ENCODE results near the gene CUTC.
"Not testable (repeated sequence)": the region's sequence is repeated elsewhere in the genome, so short reads cannot be mapped to it uniquely, and the experiment has no call there.

The CUTC gene, protein sequence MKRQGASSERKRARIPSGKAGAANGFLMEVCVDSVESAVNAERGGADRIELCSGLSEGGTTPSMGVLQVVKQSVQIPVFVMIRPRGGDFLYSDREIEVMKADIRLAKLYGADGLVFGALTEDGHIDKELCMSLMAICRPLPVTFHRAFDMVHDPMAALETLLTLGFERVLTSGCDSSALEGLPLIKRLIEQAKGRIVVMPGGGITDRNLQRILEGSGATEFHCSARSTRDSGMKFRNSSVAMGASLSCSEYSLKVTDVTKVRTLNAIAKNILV

DNA sequence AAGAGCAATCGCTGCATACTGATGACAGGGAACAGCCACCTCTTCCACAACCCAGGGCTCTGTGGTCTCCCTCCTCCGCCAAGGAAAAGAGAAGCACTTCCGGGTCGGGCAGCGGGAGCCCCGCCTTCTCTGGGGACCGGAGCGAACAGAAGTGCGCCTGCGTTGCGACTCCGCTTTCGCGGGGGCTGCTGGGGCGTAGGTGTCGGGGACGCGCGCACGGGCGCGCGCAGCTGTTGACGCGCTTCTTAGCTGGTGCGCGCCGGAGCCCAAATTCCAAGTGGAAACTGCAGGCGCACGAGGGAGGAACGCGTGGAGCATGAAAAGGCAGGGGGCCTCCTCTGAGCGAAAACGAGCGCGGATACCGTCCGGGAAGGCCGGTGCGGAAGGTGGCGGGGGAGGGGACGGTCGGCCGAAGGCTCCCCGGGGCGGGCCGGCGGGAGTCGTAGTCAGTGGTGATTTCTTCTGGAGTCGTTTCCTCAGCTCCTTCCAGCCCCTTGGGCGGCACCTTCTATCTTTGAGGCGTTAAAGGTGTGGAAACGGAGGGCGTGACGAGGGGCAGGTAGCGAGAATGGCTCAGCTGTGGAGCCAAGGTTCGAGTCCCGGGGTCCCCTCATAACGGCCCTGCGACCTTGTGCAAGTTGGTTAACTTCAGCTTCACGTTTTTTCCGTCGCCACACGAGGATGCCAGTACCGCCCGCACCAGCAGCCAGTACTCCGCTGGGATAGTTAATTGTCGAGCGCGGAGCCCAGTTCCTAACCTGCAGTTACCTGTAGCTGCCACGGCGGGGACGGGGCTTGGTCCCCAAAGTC, at the start of gene CUTC, which contains the start of gene COX15:
TSS of gene CUTC (plus strand) at position 202 of the 810 bp plus-strand sequence. CDS start at position 317, 115 bp downstream.
TSS of gene COX15 (minus strand) at position 95 of the 810 bp plus-strand sequence. CDS start at position 17, 78 bp downstream.
- peak; percentile 88 for DNase-seq (ENCODE audit: low read depth)

DNA sequence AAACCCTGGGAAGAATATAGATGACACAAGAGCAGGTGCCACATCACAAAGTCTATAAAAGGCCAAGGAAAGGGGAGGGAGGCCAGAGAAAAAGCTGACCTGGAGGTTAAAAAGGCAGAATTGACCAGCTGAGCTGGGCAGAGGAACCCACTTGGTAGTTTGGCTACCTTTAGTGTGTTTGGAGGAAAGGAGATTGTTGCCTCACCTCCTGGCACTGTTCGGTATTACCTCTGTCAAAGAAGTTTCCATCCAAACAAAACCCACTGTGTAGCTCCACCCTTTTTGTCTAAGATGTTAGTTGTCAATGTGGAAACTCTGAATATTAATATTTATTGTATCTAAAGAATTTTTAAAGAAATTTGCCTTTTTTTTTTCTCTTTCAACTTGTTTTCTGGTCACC, 49.3 kb upstream of the CUTC start:
- DNase-seq (ENCODE audit: low read depth) = no peak

DNA sequence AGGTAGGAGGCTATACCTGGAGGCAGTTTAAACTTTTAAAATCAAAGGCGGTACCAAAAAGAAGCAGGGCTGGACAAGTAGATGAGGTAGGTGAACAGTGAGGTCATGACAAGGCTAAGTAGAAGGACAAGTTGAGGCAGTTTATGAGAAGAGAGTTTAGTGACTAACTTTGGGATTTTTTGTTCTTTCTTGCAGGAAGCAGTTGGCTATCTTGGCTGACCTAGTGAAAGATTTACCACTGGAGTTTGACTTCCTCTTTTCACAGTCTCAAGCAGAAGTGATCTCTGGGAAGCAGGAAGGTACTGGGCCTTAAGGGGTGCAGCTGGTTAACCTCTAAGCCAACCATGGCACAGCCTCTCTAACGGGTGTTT, 46.5 kb upstream of the CUTC start:
- DNase-seq (ENCODE audit: low read depth) = no peak

DNA sequence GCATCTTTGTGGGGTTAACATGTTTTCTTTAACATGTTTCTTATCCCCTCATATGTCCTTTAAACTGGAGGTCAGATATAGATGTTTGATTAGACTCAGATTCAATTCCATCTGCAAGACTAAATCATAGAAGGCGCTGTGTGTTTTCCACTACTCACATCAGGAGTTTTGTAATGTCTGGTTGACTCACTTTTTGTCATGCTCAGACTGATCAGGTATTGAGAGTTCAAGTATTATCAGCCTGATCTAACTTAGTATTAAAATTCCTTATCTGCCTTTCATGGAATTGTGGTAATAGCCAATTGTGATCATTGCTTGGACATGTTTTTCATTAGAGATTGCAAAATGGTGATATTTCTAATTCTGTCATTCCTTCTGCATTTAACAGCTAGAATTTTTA, 42.6 kb upstream of the CUTC start:
- DNase-seq (ENCODE audit: low read depth) = no peak

DNA sequence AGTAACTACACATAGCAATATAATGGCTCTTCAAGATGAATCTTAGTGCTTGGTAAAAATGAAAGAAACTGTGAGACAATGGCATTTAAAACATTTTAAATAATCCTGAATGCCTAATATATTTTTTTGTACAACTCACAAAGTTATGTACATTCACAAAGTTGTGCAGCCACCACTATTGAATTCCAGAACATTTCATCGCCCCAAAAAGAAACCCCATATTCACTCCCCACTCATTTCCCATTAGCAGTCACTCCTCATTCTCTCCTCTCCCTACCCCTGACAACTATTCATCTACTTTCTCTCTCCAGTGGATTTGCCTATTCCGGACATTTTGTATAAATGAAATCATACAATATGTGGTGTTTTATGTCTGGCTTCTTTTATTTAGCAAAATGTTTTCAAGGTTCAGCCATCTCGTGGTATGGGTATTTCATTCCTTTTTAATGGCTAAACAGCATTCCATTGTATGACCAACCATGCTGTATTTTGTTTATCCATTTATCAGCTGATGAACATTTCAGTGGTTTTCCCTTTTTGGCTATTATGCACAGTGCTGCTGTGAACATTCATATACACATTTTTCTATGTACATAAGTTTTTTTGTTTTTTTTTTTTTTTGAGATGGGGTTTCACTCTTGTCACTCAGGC, 38.0 kb upstream of the CUTC start:
- DNase-seq (ENCODE audit: low read depth) = no peak

DNA sequence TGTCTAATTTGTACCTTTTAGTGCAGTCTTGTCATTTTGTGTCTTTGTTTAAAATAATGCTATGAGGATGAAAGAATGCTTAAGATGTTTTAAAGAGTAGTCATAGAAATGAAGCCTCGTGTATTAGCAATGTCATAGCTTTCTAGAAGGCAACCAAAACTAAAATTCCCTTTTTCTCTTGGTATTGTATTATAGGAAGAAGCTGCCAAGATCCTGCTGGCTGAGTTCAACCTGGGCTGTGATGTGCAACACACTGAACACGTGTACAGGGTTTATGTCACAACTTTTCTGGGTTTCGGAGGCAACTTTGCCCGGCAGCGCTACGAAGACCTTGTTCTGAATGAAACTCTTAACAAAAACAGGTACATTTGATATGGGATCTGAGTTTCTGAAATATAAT, 36.3 kb upstream of the CUTC start:
- DNase-seq (ENCODE audit: low read depth) = no peak

DNA sequence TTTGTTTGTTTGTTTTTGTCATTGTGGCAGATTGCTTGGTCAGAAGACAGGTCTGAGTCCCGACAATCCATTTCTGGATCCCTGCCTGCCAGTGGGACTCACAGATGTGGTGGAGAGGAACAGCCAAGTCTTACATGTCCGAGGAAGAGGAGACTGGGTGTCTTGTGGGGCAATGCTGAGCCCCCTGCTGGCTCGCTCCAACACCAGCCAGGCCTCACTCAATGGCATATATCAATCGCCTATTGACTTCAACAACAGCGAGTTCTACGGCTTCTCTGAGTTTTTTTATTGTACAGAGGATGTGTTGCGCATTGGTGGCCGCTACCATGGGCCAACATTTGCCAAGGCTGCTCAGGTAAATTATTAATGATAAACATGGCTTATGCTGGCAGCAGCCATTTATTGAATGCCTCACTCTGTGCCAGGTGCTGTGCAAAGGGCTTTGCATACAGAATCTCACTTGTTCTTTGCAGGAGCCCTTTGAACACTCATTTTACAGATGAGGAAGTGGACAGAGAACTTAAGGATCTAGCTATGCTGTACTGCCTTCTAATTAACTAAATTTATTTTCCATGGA, 33.4 kb upstream of the CUTC start:
- DNase-seq (ENCODE audit: low read depth) = no peak

DNA sequence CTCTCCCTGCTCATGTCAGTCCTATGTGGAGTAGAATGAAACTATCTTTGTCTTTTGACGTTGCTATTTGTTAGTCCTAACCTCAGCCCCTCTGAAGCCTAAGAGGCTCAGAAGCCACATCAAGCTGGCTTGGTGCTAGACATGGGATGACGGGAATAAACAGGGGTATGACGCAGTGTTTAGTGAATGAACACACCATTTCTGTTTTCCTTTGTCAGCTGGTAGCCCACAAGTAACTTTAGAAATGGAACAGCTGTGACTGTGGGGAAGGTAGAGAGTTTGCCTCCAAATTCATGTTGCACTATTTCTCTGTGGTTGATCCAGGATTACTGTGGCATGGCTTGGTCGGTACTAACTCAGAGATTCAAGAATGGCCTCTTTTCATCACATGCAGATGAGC, 31.4 kb upstream of the CUTC start:
- DNase-seq (ENCODE audit: low read depth) = no peak

DNA sequence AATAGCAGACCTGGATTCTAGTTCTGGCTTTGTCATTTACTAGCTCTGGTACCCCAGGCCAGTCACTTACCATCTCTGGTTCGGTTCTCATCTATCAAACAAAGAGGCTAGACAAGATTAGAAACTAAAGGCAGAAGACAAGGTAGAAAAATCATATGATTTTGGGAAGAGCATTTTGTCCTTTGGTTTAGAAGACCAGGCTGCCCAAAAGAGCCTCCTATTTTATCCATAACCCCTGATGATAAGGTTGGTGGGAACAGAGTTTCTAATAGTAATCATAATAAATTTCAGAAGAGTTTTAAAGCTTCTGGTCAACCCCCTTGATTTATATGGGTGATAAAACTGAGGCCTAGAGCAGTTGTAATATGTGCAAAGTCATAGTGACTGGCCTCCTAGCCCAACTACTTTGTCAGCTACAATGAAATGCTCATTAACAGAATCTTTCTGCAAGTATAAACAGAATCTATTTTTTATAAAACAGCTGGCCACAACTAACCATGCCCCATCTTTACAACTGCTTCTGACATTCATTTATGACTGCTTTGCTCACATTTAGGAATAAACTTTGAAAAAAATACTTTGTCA, 23.5 kb upstream of the CUTC start:
- no peak for DNase-seq (ENCODE audit: low read depth)

DNA sequence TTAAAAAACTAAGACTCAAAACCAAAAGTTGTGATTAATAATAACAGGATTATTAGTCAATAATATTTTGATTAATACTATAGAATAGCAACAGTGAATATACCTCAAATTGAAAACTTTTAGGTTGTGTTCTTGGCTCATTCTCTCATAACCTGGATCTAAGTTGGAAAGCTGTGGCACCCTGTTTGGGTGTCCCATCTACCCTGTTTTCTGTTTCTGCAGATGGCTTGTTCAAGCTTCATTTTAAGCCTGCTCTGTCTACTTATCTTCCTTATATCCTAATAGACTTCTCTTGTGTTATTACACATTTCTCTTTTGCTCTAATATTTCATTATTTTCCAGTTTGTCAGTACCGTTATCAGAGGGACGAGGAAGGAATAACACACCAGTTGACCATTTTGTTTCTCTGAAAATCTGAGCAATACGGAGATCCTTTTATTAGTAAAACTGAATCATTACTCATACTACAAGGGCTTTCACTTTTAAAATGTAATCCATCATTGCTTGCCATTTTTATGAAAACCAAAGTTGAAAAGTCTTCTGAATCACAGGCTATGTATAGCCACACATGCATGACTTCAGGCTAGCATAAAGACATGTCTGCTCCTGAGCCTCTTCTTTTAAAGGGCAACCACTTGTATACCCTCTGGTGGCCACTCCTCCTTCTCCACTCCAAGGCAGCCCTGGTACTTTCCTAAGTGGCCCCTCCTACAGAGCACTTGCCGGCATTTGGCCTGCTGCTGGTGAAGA, 22.4 kb upstream of the CUTC start:
- no peak for DNase-seq (ENCODE audit: low read depth)

DNA sequence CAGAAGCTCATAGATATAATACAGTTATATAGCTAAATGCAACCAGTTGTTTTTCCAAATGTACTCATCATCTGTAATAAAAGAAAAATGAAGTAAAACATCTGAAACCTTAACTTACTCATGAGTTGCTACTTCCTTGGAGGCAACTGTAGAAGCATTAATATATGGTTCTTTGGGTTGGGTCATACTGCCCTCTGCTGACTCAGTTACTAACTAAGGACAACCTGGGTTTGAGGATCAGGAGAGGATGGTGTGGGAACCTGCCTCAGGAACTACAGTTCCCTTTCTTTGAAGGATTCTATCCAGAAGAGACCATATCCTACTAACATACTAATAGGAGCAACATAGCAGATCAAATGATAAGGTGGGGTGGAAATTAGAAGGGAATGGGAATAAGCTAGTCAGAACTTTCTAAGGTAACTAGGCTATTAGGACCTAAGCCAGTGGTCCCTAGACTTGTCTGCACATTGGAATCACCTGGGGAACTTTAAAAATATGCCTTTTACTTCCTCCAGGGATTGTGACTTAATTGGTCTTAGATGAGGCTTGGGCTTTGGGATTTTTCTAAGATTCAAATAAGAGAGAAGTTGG, 20.8 kb upstream of the CUTC start:
- peak; percentile 46 for DNase-seq (ENCODE audit: low read depth)

DNA sequence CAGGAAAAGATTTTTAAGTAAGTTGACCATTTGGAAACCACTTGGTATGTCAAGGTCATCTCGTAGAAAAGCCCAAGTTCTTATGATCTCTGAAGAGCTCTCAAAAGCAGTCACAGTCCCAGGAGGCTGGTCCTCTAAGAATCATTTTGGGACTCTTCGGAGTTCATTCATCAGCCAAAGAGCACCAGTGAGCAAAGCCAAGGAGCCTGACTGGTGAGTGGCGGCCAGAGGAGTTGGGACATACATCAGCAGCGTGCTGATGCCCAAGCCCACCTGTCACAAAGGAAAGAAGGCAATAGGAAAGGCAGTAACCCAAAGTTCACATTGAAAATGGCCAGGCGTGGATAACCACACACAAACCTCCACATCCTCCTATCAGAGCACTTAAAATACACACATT, 17.6 kb upstream of the CUTC start:
- no peak for DNase-seq (ENCODE audit: low read depth)

DNA sequence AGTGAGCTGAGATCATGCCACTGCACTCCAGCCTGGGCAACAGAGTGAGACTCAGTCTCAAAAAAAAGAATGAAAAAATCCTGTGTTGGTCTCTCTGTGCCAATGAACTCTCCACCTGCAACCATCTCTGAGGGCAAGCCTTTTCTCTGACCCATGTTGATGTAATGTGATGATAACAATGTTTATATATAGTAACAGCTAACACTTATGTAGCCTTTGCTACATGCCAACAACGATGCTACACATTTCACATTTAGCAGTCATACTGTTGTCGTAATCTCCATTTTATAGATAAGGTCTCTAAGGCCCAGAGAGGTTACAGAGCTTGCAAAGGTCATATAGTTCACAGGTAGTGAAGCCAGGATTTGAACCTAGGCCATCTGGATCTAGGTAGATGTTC, 11.6 kb upstream of the CUTC start:
- no peak for DNase-seq (ENCODE audit: low read depth)

DNA sequence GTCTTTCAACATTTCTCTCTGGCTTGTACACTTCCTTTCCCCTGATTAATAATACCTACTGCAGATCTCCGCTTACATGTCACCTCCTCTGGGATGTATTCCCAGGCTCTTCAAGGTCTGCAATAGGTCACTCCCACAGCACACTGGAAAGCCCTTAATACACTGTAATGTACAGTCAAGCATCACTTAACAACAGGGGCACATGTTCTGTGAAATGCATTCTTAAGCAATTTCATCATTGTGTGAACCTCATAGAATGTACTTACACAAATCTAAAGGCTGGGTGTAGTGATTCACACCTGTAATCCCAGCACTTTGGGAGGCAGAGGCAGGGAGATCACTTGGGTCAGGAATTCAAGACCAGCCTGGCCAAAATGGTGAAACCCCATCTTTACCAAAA, 2.0 kb upstream of the CUTC start:
- no peak for DNase-seq (ENCODE audit: low read depth)

DNA sequence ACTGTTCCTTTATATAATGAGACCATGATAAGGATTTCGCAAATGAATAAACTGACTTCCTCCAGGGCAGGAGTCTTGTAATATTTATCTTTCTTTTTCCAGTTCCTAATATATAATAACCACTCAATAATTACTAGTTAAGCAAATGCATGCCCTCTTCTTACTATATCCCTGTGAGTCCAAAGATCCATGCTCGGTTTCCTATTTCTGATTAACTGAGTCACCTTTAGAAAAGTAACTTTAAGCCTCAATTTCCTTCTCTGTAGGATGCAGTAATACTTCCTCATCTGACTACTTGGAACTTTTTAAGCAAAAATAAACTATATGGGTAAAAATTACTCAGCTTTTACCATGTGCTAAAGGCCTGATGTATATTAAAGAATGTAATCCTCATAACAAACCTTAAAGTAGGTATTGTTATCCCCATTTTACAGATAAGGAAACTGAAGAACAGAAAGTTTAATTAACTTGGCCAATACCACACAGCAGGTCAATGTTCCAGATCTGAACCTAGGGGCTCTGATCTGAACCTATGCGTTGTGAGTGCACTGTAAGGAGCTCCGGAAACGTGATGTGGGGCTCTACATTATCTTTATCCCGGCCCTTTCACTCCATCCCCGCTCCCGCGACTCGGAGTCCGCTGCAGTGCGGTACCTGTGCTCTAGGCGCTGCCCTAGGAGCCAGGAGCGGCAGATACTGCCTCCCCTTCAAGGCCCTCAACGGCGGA, 565 bp upstream of the CUTC start:
- no peak for DNase-seq (ENCODE audit: low read depth)

DNA sequence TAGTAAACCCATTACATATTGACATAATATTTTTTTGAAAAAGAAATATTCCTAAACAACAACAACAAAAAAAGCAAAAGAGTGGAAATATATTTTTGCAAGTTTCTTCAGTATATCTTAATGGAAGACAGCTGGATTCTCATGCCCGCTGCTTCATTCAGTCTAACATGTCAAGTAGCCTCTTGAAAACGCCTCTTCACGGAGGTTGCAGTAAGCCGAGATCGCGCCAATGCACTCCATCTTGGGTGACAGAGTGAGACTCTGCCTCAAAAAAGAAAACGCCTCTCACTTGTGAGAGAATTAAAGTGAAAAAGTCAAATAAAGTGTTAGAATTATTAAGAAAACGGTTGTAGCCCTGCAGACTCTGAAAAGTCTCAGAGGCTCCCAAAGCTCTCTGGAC, 1.3 kb downstream of the CUTC start:
- DNase-seq (ENCODE audit: low read depth) = no peak

DNA sequence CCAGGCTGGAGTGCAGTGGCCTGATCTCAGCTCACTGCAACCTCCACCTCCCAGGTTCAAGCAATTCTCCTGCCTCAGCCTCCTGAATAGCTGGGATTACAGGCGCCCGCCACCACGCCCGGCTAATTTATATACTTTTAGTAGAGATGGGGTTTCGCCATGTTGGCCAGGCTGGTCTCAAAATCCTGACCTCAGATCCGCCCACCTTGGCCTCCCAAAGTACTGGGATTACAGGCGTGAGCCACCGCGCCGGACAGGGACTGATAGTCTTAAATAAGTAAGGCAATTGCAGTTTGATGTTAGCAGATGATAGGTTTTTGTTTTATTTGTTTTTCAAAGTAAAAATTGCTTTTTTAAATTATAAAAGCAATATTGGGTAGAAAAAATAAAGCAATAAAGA, 2.1 kb downstream of the CUTC start:
- not testable (repeated sequence) for DNase-seq (ENCODE audit: low read depth)

DNA sequence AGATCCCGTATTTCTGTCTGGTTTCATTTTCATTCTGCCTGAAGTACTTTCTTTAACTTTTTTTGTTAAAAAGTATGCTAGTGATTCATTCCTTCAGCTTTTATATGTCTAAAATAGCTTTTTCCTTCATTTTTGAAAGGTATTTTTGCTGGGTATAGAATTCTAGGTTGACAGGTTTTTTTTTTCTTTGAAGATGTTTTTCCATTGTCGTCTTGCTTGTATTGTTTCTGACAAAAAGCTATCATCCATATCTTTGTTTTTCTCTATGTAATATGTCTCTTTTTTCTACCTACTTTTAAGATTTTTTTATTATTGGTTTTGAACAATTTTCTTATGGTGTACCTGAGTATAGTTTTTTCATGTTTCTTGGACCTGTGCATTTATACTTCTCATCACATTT, 8.2 kb downstream of the CUTC start:
- DNase-seq (ENCODE audit: low read depth) = no peak

DNA sequence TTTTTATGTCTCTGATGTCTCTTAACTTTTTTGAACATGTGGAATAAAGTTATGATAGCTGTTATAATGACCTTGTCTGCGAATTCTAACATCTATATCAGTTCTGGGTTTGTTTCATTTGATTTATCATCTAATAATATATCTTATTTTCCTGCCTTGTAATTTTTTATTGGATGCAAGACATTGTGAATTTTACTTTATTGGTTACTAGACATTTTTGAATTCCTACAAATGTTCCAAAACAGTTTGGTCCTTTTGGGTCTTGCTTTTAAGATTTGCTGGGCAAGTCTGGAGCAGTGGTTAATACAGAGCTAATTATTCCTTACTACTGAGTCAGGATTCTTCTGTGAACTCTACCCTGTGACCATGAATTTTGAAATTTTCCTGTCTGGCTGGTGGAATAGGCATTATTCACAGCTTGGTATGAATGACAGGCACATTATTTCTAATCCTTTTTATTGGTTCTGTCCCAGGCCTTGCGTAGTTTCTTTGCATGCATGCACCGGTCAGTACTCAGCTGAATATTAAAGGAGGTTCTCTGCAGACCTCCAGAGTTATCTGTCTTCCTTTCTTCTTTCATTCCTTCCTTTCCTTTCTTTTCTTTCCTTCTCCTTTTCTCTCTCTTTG, 9.0 kb downstream of the CUTC start:
- no peak for DNase-seq (ENCODE audit: low read depth)

DNA sequence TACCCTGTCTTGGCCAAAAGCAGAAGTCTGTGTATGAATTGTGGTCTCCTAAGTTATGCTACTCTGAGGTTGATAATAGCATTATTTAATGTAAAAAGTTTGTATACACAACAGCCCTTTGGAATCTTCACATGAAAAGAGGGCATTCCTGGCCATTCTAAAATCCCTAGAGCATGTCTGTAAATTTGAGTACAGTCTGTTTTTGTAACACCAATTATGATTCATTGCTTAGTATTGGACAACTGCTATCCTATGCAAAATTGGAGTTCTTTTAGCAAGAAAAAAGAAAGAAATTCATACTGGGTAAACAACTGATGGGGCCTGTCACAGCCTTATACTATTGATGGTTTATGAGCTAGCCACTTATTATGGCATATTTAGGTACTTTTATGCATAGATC, 10.2 kb downstream of the CUTC start:
- no peak for DNase-seq (ENCODE audit: low read depth)
